Uterus (tissue), 4 donors: ENCODE data around the gene CIRBP. TPM values are rescaled to one million over a fixed set of nuclear protein-coding genes. Genes with fewer than 3 reads are reported as not detected.

Source experiments
- DNase-seq, 2 donors: peaks; one replicate each; pipeline ENCODE4 v3.0.0-alpha.2; 2019 to 2020
- H3K27ac ChIP-seq, 2 donors: fragments of 200-600 bp; sonication (generic); 1 replicate in 1 of 2; 2 replicates in 1 of 2; pipeline ENCODE4 v1.5.1; 2016 to 2018
- H3K27me3 ChIP-seq, 2 donors: fragments of 200-600 bp; sonication (generic); one replicate each; pipeline ENCODE4 v1.5.1; 2018 to 2019; ENCODE audit warnings: control low read depth in 1 of 2
- H3K36me3 ChIP-seq, 2 donors: fragments of 200-600 bp; sonication (generic); one replicate each; pipeline ENCODE4 v1.5.1; 2019; ENCODE audit warnings: control low read depth in 1 of 2
- H3K4me1 ChIP-seq, 2 donors: fragments of 200-600 bp; sonication (generic); one replicate each; pipeline ENCODE4 v1.5.1; 2018 to 2019; ENCODE audit warnings: control low read depth in 1 of 2
- H3K4me3 ChIP-seq, 2 donors: fragments of 200-600 bp; sonication (generic); 1 replicate in 1 of 2; 2 replicates in 1 of 2; pipeline ENCODE4 v1.5.1; 2018 to 2019; ENCODE audit warnings: mild to moderate bottlenecking in 1 of 2
- H3K9me3 ChIP-seq, 2 donors: fragments of 200-600 bp; sonication (generic); one replicate each; pipeline ENCODE4 v1.5.1; 2019; ENCODE audit warnings: control low read depth in 1 of 2
- POLR2A ChIP-seq, 2 donors: fragments of 450-650 bp; IDR thresholded peaks; one replicate each; pipeline ENCODE4 v1.6.1; 2016; ENCODE audit warnings: antibody characterized with exemption in 2 of 2, mild to moderate bottlenecking in 1 of 2, moderate library complexity in 1 of 2
- intact Hi-C: fragments of 100-400 bp; cut with DNase I; formaldehyde crosslinking; loops from one replicate; pipeline ENCODE4 v1.15.1; 2023; ENCODE audit warnings: low total_unique reads
- total RNA-seq, 4 donors: library from RNA; depleted of rRNA in 3 of 4; stranded (reverse); fragments of >200 nt in 3 of 4; gene quantifications; one replicate each; pipeline versions ENCODE4 v1.1.0 to v1.2.4, GENCODE V29; 2014 to 2023
- TF ChIP-seq, protein P1 (sequence below), 4 experiments: fragments of 200-600 bp in 2 of 4; fragments of 450-650 bp in 2 of 4; sonication (generic) in 2 of 4; IDR thresholded peaks; one replicate each; pipeline ENCODE4 v1.5.1; 2016 to 2019; ENCODE audit warnings: antibody characterized with exemption in 4 of 4, mild to moderate bottlenecking in 2 of 4, moderate library complexity in 1 of 4
- donor health status: DM: yes; HTN: yes; CAD: no.

The CIRBP gene
- total RNA-seq, 4 donors from 2014 or later: 235 to 950 (median 535) TPM

DNA sequence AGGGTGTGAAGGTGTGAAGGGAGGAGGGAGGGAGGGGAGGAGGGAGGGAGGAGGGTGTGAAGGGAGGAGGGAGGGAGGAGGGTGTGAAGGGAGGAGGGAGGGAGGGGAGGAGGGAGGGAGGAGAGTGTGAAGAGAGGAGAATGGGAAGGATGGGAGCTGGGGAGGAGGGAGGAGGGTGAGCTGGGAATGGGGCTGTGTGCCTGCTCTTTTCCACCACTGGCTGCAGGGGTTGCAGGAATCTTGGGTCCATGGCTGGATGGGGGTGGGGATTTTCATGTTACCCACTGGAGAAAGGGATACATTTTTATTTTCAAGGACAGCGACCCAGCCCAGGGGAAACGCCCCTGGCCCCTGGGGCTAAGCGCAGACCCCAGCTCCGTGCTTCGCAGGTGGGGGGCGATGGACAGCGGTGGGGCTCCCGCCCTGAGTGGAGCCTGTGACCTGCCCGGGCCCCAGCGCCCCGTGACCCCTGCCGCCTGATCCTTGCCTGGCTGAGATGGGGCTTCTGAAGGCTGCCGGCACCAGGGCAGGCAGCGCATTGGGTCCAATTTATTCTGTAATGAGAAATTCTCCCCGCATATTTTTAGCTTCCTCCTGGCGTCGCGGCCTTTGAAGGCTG lies 13.6 kb downstream of the CIRBP start:
- Histone ChIP-seq H3K4me3 (no peak overlapping the region), H3K36me3 (no peaks in the 10 kb centered on the region), H3K27me3 (peaks cover 22 to 28% of the 10 kb centered on the region in 2 donors), H3K27ac (no peak overlapping the region), H3K9me3 (no peaks in the 10 kb centered on the region), H3K4me1 (peaks cover 0 to 5% of the 10 kb centered on the region in 2 donors)
- DNase-seq: no peak
- TF ChIP-seq POLR2A (IDR thresholded peaks at IDR 0.05): no peak
- TF ChIP-seq, protein P1, sequence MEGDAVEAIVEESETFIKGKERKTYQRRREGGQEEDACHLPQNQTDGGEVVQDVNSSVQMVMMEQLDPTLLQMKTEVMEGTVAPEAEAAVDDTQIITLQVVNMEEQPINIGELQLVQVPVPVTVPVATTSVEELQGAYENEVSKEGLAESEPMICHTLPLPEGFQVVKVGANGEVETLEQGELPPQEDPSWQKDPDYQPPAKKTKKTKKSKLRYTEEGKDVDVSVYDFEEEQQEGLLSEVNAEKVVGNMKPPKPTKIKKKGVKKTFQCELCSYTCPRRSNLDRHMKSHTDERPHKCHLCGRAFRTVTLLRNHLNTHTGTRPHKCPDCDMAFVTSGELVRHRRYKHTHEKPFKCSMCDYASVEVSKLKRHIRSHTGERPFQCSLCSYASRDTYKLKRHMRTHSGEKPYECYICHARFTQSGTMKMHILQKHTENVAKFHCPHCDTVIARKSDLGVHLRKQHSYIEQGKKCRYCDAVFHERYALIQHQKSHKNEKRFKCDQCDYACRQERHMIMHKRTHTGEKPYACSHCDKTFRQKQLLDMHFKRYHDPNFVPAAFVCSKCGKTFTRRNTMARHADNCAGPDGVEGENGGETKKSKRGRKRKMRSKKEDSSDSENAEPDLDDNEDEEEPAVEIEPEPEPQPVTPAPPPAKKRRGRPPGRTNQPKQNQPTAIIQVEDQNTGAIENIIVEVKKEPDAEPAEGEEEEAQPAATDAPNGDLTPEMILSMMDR (IDR thresholded peaks at IDR 0.05): no peak
- intact Hi-C loops: no loop called here

DNA sequence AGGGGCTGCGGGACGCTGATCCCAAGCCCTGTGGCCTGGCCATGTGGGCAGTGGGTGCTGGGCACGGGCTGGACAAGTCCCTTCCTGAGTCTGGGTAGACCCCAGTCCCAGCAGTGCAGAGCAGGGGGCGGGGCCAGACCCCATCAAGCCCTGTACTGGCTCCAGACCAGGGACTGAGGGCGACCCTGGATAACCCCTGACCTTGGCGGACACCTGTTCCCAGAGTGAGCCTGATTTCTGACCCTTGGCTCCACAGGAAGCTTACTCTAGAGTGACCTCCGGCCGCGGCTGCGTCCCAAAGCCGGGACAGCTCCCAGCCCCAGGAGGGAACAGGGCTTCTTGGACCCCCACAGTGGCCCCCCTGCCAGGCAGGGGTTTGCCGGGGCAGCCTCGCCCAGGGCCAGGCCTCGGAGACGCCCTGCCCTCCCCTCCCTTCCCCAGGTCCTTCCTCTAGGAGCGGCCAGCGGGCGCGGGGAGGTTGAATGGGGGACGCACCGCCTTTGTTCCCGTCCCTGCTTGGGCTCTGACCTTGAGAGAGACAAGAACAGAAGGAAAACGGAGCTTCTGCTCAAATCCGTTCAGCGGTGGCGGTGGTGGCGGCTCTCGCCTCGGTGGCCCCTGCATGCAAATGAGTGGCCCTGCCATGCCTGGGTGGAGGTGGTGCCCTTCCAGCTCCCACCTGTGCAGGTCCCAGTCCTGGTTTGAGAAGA lies 14.2 kb downstream of the CIRBP start:
- peaks cover 0 to 5% of the 10 kb centered on the region in 2 donors for H3K4me1 ChIP-seq
- TF ChIP-seq POLR2A (IDR thresholded peaks at IDR 0.05): no peak
- TF ChIP-seq, protein P1 (IDR thresholded peaks at IDR 0.05): no peak
- H3K27ac ChIP-seq: no peak overlapping the region
- no peak for DNase-seq
- H3K9me3 ChIP-seq: no peaks in the 10 kb centered on the region
- peaks cover 22 to 29% of the 10 kb centered on the region in 2 donors for H3K27me3 ChIP-seq
- intact Hi-C loops: no loop called here
- H3K36me3 ChIP-seq: no peaks in the 10 kb centered on the region
- H3K4me3 ChIP-seq: no peak overlapping the region

DNA sequence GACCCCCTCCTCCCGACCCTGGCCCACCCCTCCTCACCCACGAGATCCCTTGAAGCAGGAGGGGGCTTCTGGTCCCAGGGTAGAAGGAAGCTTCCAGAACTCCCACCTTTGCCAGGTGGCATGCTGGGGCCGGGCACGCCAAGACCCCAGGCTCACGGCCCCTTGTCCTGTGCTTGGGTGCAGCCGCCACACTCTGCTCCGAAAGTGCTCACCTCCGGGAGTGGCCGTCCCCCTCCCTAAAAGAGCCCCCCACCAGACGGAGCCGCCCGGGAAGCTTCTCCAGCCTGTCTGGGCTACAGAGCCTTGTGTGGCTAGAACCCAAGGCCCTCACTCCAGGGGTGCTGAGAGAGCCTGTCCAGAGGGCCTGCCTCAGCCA lies 14.8 kb downstream of the CIRBP start:
- H3K27me3 ChIP-seq: peaks cover 22 to 29% of the 10 kb centered on the region in 2 donors

DNA sequence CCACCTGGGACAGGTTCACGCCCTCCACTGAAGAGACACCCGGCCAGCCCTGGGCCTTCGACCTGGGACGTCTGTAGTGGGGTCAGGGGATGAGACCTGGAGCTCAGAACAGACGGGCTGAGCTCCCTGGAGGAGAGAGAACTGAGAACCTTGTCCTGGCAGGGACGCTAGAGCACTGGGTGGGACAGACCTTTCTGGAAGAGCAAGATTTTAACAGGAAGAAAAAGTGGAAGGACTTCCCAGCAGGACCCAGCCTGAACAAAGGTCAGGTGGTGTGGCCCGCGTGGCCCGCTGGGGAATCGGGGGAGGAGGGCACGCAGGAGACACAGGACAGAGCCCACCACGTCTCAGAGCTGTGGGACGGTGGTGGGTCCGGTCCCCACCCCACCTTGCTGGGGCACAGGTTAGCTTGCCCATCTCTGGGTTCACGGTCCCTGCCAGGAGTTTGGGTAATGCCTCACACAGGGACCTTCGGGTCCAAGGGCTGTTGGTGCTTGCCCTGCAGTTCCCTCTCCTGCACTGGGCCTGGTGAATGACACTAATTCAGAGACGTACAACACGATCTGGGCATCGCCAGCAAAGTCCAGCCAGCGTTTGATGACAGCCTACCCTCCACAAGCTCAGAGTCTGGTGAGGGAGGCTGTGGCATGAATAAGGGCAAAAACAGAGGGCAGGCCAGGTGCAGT lies 15.3 kb downstream of the CIRBP start:
- TF ChIP-seq, protein P1 (IDR thresholded peaks at IDR 0.05): no peak
- TF ChIP-seq POLR2A (IDR thresholded peaks at IDR 0.05): no peak
- Histone ChIP-seq H3K4me3 (no peak overlapping the region), H3K27ac (no peak overlapping the region), H3K27me3 (peaks cover 22 to 29% of the 10 kb centered on the region in 2 donors), H3K4me1 (peaks cover 0 to 5% of the 10 kb centered on the region in 2 donors), H3K36me3 (no peaks in the 10 kb centered on the region), H3K9me3 (no peaks in the 10 kb centered on the region)
- no peak for DNase-seq
- intact Hi-C loops: no loop called here

More for the DNA sequence above, 14.8 kb downstream of the CIRBP start:
- intact Hi-C loops: no loop called here
- no peak for DNase-seq
- Histone ChIP-seq H3K9me3 (no peaks in the 10 kb centered on the region), H3K4me1 (peaks cover 0 to 5% of the 10 kb centered on the region in 2 donors), H3K4me3 (no peak overlapping the region), H3K36me3 (no peaks in the 10 kb centered on the region), H3K27ac (no peak overlapping the region)
- no peak for TF ChIP-seq POLR2A (IDR thresholded peaks at IDR 0.05)
- TF ChIP-seq, protein P1 (IDR thresholded peaks at IDR 0.05): no peak
